GM21737 (cell line): ENCODE measurements around the gene ARV1.
"Not testable (repeated sequence)": the region's sequence is repeated elsewhere in the genome, so short reads cannot be mapped to it uniquely, and the experiment has no call there.

Experiments used
- ATAC-seq: cut with Tn5 transposase; IDR thresholded peaks from one replicate; pipeline ENCODE4 v1.9.1; 2021; ENCODE audit warnings: mild to moderate bottlenecking, moderate library complexity; ENCODE audit not compliant: unreplicated experiment

Gene ARV1

GRCh38 chr1:231040800-231041718 is 62.2 kb downstream of the ARV1 start:
- no peak for ATAC-seq

DNA sequence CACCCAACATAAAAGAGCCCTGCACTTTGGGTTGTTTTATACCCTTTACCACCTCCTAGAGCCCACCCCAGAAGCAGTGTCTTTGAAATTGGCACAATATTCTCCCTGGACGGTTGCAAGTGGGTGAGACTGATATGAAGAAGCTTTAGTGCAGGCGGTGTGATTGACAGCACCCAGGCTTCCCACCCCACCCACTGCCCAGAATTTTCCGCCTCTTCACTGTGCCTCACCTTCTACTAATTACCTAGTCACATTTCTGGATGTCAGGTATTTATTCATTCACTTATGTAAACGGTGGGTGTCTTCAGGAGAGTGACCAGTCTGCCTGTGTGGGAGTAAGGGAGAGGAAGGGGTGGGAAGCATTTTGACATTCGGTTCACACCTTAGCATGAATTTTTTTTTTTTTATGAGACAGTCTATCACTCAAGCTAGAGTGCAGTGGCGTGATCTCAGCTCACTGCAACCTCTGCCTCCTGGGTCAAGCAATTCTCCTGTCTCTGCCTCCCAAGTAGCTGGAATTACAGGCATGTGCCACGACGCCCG is 62.9 kb downstream of the ARV1 start:
- ATAC-seq = no peak

DNA sequence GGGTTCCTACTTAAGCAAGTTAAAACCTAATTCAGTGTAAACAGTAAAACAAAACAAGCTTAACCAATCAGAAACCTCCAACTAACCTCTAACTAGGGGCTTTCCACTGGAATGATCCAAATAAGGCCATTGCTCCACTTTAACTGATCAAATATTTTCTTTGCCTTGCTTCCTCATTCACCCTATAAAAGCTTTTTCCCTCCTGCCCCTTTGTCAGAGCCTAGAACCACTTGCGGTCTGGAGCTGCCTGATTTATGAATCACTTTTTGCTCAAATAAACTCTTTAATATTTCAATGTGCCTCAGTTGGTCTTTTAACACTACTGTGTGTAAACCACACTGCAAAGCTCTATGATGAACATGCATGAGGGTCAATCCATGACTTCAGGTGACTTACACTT is 65.7 kb downstream of the ARV1 start:
- ATAC-seq = no peak

GRCh38 chr1:231045286-231045685 is 66.4 kb downstream of the ARV1 start:
- no peak for ATAC-seq

DNA sequence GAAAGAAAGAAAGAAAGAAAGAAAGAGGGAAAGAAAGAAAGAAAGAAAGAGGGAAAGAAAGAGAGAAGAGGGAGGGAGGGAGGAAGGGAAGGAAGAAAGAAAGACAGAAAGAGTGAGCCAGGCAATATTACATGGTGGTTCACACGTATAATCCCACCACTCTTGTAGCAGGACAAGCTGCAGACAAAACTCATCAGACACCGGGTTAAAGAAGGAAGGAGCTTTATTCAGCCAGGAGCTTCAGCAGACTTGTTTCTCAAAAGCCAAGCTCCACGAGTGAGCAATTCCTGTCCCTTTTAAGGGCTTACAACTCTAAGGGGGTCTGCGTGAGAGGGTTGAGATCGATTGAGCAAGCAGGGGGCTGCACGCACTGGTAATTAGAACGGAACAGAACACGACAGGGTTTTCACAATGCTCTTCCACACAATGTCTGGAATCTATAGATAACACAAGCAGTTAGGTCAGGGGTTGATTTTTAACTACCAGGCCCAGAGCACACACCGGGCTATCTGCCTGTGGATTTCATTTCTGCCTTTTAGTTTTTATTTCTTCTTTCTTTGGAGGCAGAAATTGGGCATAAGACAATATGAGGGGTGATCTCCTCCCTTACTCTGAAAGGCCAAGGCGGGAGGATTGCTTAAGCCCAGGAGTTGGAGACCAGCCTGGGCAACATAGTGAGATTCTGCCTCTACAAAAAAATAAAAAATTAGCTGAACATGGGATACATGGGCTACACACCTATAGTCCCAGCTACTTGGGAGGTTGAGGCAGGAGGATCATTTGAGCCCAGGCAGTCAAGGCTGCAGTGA is 67.2 kb downstream of the ARV1 start:
- ATAC-seq = not testable (repeated sequence)

DNA sequence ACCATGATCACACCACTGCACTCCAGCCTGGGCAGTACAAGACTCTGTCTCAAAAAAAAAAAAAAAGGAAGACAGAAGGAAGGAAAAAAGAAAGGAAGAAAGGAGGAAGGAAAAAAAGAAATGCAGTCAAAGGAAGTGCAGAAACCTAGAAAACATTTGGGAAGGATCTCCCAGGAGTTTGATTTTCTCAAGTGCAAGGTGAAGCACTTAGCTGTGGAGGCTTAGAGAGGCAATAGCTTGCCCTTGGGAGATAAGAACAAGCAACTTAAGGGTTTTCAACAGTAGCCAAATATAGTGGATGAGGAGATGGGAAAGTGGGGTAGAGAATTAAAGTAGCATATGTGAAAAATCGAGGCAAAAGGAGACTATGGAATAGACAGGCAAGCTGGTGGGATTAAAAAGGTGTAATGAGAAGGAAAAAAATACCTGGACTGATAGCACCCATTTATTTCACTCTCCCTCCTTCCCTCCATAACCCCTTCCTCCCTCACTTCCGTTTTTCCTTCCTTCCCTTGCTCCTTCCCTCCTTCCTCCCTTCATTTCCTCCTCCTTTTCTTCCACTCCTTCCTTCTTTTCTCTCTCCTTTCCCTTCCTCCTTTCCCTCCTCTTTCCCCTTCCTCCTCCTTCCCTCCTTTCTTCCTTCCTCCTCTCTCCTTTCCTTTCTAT is 68.0 kb downstream of the ARV1 start:
- no peak for ATAC-seq

DNA sequence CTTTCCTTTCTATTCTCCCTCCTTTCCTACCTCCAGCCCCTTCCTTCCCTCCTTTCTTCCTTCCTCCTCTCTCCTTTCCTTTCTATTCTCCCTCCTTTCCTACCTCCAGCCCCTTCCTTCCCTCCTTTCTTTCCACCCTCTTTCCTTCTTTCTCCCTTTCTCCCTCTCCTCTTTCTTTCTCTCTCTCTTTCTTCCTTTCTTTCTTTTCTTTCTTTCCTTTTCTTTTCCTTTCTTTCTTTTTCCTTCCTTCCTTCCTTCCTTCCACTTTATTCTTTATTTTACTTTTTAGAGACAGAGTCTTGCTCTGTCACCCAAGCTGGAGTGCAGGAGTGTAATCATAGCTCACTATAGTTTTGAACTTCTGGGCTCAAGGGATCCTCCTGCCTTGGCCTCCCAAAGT is 68.6 kb downstream of the ARV1 start:
- not testable (repeated sequence) for ATAC-seq

DNA sequence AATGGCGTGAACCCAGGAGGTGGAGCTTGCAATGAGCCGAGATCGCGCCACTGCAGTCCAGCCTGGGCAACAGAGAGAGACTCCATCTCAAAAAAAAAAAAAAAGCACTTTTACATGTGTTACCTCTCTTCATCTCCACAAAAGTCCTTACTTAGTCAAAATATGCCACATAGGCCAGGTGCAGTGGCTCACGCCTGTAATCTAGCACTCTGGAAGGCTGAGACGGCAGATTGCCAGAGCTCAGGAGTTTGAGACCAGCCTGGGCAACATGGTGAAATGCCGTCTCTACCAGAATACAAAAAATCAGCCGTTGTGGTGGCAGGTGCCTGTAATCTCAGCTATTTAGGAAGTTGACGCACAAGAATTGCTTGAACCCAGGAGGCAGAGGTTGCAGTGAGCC is 69.5 kb downstream of the ARV1 start:
- ATAC-seq = not testable (repeated sequence)

DNA sequence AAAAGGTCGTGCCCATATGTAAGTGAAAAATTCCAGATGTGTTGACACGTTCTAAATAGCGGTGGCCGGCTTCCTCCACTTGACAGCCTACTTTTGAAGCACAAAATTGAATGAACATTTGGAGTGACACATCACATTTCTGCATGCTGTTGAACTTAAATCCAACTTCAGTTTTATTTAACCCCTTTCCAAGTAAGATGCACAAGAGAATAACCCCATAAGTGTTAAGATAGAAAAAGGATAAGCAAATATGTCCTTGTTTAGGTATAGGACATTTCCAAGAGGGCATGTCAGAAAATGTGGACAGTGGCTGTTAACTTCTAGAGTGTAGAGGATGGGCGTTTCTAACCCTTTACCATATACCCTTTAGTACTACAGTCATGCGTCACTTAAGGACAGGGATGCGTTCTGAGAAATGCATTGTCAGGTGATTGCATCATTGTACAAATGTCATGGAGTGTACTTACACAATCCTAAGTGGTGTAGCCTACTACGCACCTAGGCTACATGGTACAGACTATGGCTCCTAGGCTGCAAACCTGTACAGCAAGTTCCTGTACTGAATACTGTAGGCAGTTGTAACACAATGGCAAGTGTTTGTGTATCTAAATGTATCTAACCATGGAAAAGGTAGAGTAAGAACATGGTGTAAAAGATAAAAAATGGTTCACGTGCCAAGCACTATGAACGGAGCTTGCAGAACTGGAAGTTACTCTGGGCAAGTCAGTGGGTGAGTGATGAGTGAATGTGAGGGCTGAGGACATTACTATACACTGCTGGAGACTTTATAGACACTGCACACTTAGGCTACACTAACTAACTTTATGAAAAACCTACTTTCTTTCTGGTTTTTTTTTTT is 70.5 kb downstream of the ARV1 start:
- ATAC-seq = no peak
